H9 (cell line): ENCODE measurements around the gene HMOX1. TPM values are rescaled to one million over a fixed set of nuclear protein-coding genes. Genes with fewer than 3 reads are reported as not detected.

Experiments
- DNase-seq: peaks from one replicate; pipeline ENCODE4 v3.0.0-alpha.2; 2017
- H2AFZ ChIP-seq: one replicate; pipeline ENCODE4 v1.6.1; 2013; ENCODE audit warnings: mild to moderate bottlenecking, low read length, control low read depth, moderate library complexity
- H2AK5ac ChIP-seq: 2 replicates; pipeline ENCODE4 v1.6.1; 2013; ENCODE audit warnings: low read length, control low read depth, mixed read lengths; ENCODE audit not compliant: insufficient read length
- H2BK120ac ChIP-seq: one replicate; pipeline ENCODE4 v1.6.1; 2013; ENCODE audit warnings: low read depth, mild to moderate bottlenecking, low read length, control low read depth, inconsistent platforms; ENCODE audit not compliant: poor library complexity, severe bottlenecking
- H2BK12ac ChIP-seq: 2 replicates; pipeline ENCODE4 v1.6.1; 2013; ENCODE audit warnings: low read length, control low read depth, mixed read lengths, low read depth; ENCODE audit not compliant: insufficient read length
- H2BK15ac ChIP-seq: 2 replicates; pipeline ENCODE4 v1.6.1; 2013; ENCODE audit warnings: low read depth, low read length, control low read depth
- H2BK20ac ChIP-seq: one replicate; pipeline ENCODE4 v1.6.1; 2013; ENCODE audit warnings: low read depth, mild to moderate bottlenecking, low read length, control low read depth, inconsistent platforms; ENCODE audit not compliant: poor library complexity, severe bottlenecking
- H2BK5ac ChIP-seq: 2 replicates; pipeline ENCODE4 v1.6.1; 2013; ENCODE audit warnings: low read length, control low read depth, mixed read lengths; ENCODE audit not compliant: insufficient read length
- H3K14ac ChIP-seq: 2 replicates; pipeline ENCODE4 v1.6.1; 2013; ENCODE audit warnings: low read length, control low read depth; ENCODE audit not compliant: insufficient read depth
- H3K18ac ChIP-seq: 2 replicates; pipeline ENCODE4 v1.6.1; 2013; ENCODE audit warnings: low read depth, mild to moderate bottlenecking, mixed read lengths, low read length, control low read depth; ENCODE audit not compliant: insufficient read length
- H3K23ac ChIP-seq: 2 replicates; pipeline ENCODE4 v1.6.1; 2013; ENCODE audit warnings: low read length, control low read depth, mixed read lengths, low read depth; ENCODE audit not compliant: insufficient read length
- H3K23me2 ChIP-seq: 2 replicates; pipeline ENCODE4 v1.6.1; 2013; ENCODE audit warnings: low read depth, mild to moderate bottlenecking, mixed read lengths, low read length, control low read depth; ENCODE audit not compliant: insufficient read length, poor library complexity, severe bottlenecking
- H3K27ac ChIP-seq: 2 replicates; pipeline ENCODE4 v1.5.1; 2013; ENCODE audit warnings: low read length, control low read depth, mixed read lengths, low read depth; ENCODE audit not compliant: insufficient read length
- H3K27me3 ChIP-seq: 2 replicates; pipeline ENCODE4 v1.6.1; 2013; ENCODE audit warnings: low read length, control low read depth, inconsistent platforms; ENCODE audit not compliant: insufficient read depth
- H3K4ac ChIP-seq: 2 replicates; pipeline ENCODE4 v1.6.1; 2013; ENCODE audit warnings: low read depth, mild to moderate bottlenecking, control low read depth, inconsistent platforms, low read length, moderate library complexity
- H3K4me1 ChIP-seq: 2 replicates; pipeline ENCODE4 v1.6.1; 2013; ENCODE audit warnings: low read length, control low read depth, inconsistent platforms; ENCODE audit not compliant: insufficient read depth
- H3K4me2 ChIP-seq: 2 replicates; pipeline ENCODE4 v1.6.1; 2013; ENCODE audit warnings: low read length, control low read depth, mixed read lengths; ENCODE audit not compliant: insufficient read length, insufficient read depth
- H3K56ac ChIP-seq: 2 replicates; pipeline ENCODE4 v1.6.1; 2013; ENCODE audit warnings: low read depth, mild to moderate bottlenecking, mixed read lengths, low read length, control low read depth; ENCODE audit not compliant: insufficient read length
- H3K79me1 ChIP-seq: 2 replicates; pipeline ENCODE4 v1.6.1; 2013; ENCODE audit warnings: low read depth, mild to moderate bottlenecking, moderate library complexity, low read length, control low read depth, inconsistent platforms; ENCODE audit not compliant: insufficient read depth, poor library complexity, severe bottlenecking
- H3K79me2 ChIP-seq: 2 replicates; pipeline ENCODE4 v1.6.1; 2013; ENCODE audit warnings: low read length, control low read depth, inconsistent platforms; ENCODE audit not compliant: insufficient read depth
- H3K9ac ChIP-seq: 2 replicates; pipeline ENCODE4 v1.6.1; 2013; ENCODE audit warnings: low read length, control low read depth, mixed read lengths; ENCODE audit not compliant: insufficient read length; ENCODE audit errors: extremely low read depth
- H3K9me3 ChIP-seq: one replicate; pipeline ENCODE4 v1.6.1; 2013; ENCODE audit warnings: low read depth, low read length, inconsistent platforms; ENCODE audit not compliant: control insufficient read depth
- H3T11ph ChIP-seq: one replicate; pipeline ENCODE4 v1.6.1; 2013; ENCODE audit warnings: mild to moderate bottlenecking, low read length, control low read depth, inconsistent platforms
- H4K20me1 ChIP-seq: one replicate; pipeline ENCODE4 v1.6.1; 2013; ENCODE audit not compliant: control insufficient read depth, insufficient read length, insufficient read depth
- H4K5ac ChIP-seq: 2 replicates; pipeline ENCODE4 v1.6.1; 2013; ENCODE audit warnings: low read depth, mild to moderate bottlenecking, mixed read lengths, low read length, control low read depth; ENCODE audit not compliant: insufficient read length
- H4K8ac ChIP-seq: replicated peaks from 2 replicates; pipeline ENCODE4 v1.6.1; 2013; ENCODE audit warnings: low read length, control low read depth, mixed read lengths, low read depth; ENCODE audit not compliant: insufficient read length
- H4K91ac ChIP-seq: 2 replicates; pipeline ENCODE4 v1.6.1; 2013; ENCODE audit warnings: low read depth, mild to moderate bottlenecking, moderate library complexity, mixed read lengths, low read length, control low read depth; ENCODE audit not compliant: insufficient read length
- H3K27ac Mint-ChIP-seq, 3 experiments: 2 replicates in 2 of 3; 3 replicates in 1 of 3; pipeline ENCODE4 v1.8.0; 2020 to 2021; ENCODE audit warnings: mixed read lengths in 3 of 3, mild to moderate bottlenecking in 1 of 3, moderate library complexity in 1 of 3
- H3K27me3 Mint-ChIP-seq: 2 replicates; pipeline ENCODE4 v1.8.0; 2021; ENCODE audit warnings: low read depth, mild to moderate bottlenecking, moderate library complexity, mixed read lengths
- H3K36me3 Mint-ChIP-seq, 3 experiments: 2 replicates in 2 of 3; 3 replicates in 1 of 3; pipeline ENCODE4 v1.8.0; 2020 to 2021; ENCODE audit warnings: low read depth in 3 of 3, mixed read lengths in 3 of 3; ENCODE audit not compliant: insufficient read depth in 1 of 3
- H3K4me1 Mint-ChIP-seq, 2 experiments: 2 replicates each; pipeline ENCODE4 v1.8.0; 2020; ENCODE audit warnings: mixed read lengths in 2 of 2
- H3K4me3 Mint-ChIP-seq, 2 experiments: 2 replicates in 1 of 2; 3 replicates in 1 of 2; pipeline ENCODE4 v1.8.0; 2020 to 2021; ENCODE audit warnings: mild to moderate bottlenecking in 2 of 2, mixed read lengths in 2 of 2, moderate library complexity in 1 of 2
- H3K9me3 Mint-ChIP-seq, 2 experiments: 2 replicates in 1 of 2; 3 replicates in 1 of 2; pipeline ENCODE4 v1.8.0; 2020; ENCODE audit warnings: mild to moderate bottlenecking in 2 of 2, mixed read lengths in 2 of 2, moderate library complexity in 1 of 2
- WGBS: extraction: QIAGEN DNeasy Blood & Tissue Kit; methylation state at CpG from one replicate; pipeline ENCODE4 v1.1.7; 2013; ENCODE audit warnings: missing lambda C conversion rate, low lambda C conversion rate, mixed read lengths; ENCODE audit not compliant: insufficient read length; ENCODE audit errors: extremely low coverage; 5-methylcytosine and 5-hydroxymethylcytosine counted together
- total RNA-seq: library from RNA; stranded (reverse); gene quantifications from 2 replicates; pipeline ENCODE4 v1.2.1, GENCODE V29; 2021
- TF ChIP-seq, protein P1 (sequence below): fragments of 200-600 bp; sonication (generic); conservative IDR thresholded peaks from 3 replicates; pipeline ENCODE4 v1.8.0; 2021; ENCODE audit warnings: antibody characterized with exemption, mild to moderate bottlenecking

HMOX1 gene
- total RNA-seq, 1 experiment from 2014 or later, result 22.7 TPM

DNA sequence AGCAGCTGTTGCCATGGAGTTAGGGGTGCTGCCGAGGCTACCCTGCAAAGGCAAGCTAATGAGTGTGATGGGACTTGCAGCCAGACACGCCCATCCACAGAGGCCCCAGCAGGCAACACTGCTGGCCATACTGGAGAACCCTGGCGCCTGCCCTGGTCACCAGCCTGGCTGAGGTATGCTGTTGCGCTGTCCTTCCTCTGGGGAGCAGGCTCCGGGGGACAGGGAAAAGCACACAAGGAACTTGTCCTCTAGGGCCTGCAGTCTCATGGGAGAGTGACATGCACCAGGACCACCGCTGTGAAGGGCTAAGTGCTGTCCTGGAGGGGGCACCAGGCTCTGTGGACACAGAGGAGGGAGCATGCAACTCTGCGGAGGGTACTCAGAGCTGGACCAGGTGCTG lies 45.4 kb upstream of the HMOX1 start:
- no peak overlapping the region for H2BK120ac ChIP-seq
- H3K23ac ChIP-seq, result no peak overlapping the region
- H3K79me2 ChIP-seq, result no peaks in the 10 kb centered on the region
- H3K27ac ChIP-seq, result no peak overlapping the region
- H3K4me1 ChIP-seq, result no peaks in the 10 kb centered on the region
- H4K8ac ChIP-seq, result no peak overlapping the region
- Mint-ChIP-seq H3K27ac (no peak overlapping the region), H3K27me3 (no peaks in the 10 kb centered on the region), H3K4me1 (peaks cover 9 to 10% of the 10 kb centered on the region in 2 experiments), H3K36me3 (peaks cover 20 to 41% (median 40%) of the 10 kb centered on the region in 3 experiments; a peak in 6 of 7 replicates), H3K9me3 (no peaks in the 10 kb centered on the region), H3K4me3 (no peak overlapping the region)
- no peak overlapping the region for H3K4ac ChIP-seq
- no peak overlapping the region for H2AK5ac ChIP-seq
- no peak overlapping the region for H2BK20ac ChIP-seq
- H3K56ac ChIP-seq, result no peak overlapping the region
- TF ChIP-seq, protein P1, sequence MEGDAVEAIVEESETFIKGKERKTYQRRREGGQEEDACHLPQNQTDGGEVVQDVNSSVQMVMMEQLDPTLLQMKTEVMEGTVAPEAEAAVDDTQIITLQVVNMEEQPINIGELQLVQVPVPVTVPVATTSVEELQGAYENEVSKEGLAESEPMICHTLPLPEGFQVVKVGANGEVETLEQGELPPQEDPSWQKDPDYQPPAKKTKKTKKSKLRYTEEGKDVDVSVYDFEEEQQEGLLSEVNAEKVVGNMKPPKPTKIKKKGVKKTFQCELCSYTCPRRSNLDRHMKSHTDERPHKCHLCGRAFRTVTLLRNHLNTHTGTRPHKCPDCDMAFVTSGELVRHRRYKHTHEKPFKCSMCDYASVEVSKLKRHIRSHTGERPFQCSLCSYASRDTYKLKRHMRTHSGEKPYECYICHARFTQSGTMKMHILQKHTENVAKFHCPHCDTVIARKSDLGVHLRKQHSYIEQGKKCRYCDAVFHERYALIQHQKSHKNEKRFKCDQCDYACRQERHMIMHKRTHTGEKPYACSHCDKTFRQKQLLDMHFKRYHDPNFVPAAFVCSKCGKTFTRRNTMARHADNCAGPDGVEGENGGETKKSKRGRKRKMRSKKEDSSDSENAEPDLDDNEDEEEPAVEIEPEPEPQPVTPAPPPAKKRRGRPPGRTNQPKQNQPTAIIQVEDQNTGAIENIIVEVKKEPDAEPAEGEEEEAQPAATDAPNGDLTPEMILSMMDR, result no peak
- no peak overlapping the region for H3T11ph ChIP-seq
- no peaks in the 10 kb centered on the region for H3K9me3 ChIP-seq
- H2BK5ac ChIP-seq, result no peak overlapping the region
- H2AFZ ChIP-seq, result no peak overlapping the region
- no peak for DNase-seq
- H4K91ac ChIP-seq, result no peak overlapping the region
- no peak overlapping the region for H3K9ac ChIP-seq
- H3K4me2 ChIP-seq, result no peak overlapping the region
- H4K5ac ChIP-seq, result no peak overlapping the region
- no peak overlapping the region for H2BK12ac ChIP-seq
- H3K23me2 ChIP-seq, result no peaks in the 10 kb centered on the region
- no peak overlapping the region for H2BK15ac ChIP-seq
- no CpG with 5 or more reads among the region's 7 CpGs for whole genome bisulfite sequencing
- no peaks in the 10 kb centered on the region for H3K27me3 ChIP-seq
- no peak overlapping the region for H3K14ac ChIP-seq
- no peaks in the 10 kb centered on the region for H4K20me1 ChIP-seq
- no peak overlapping the region for H3K18ac ChIP-seq
- no peaks in the 10 kb centered on the region for H3K79me1 ChIP-seq
